ENCODE results near the gene CWC25. TPM values are rescaled to one million over a fixed set of nuclear protein-coding genes. Genes with fewer than 3 reads are reported as not detected.

CWC25 gene
- total and polyA plus RNA-seq, 2 of the 13 experiments (the other 11 are each of a cell fraction or from before 2014, with no cell fraction given): 15.6 to 22.7 TPM

DNA sequence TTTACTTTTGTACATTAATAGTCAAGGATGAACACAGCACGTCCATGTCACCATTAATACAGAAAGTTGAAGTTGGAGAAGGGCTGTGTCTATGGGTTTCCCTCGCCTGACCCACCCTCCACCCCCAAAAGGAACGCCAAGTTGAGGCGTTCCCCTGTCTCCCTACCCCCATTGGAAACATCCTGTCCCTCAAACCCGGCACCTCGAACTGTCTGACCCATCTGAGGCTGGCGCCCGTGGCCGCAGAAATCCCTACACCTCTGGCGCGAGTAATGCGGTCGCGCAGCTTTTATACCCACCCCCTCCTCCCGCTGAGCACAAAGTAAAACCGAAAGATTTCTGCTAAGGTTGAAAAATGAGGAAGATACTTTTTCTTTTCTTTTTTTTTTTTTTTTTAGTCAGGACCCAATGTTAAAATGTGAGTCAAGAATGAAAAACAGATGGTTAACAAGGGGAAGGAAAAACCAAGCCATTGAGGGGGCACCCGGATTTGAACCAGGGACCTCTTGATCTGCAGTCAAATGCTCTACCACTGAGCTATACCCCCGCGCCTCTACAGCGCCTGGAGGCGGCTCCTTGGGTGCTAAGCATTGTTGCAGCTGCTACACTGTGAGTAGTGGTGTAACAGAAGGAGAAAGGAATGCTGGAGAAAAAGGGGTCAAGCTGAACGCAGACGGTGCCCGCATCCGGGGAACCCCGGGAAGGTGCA is 43.9 kb upstream of the CWC25 start (continued):
- TF ChIP-seq POLR2G (IDR thresholded peaks at IDR 0.05; ENCODE audit: low read depth, low read length) (no peak), FOXA1 (IDR thresholded peaks at IDR 0.05) (no peak), FOXA1 (CRISPR knock-in tag; IDR thresholded peaks at IDR 0.05) (0 out of 2 replicates have a peak, but pooled peaks have one; percentile 35), ZNF616 (CRISPR knock-in tag; IDR thresholded peaks at IDR 0.05; ENCODE audit: low read depth) (no peak), ATF6 (CRISPR knock-in tag; conservative IDR thresholded peaks at IDR 0.05) (0 out of 2 replicates have a peak, but pooled peaks have one; percentile 82), ZSCAN22 (CRISPR knock-in tag; IDR thresholded peaks at IDR 0.05) (0 out of 2 replicates have a peak, but pooled peaks have one; percentile 67), ZNF607 (CRISPR knock-in tag; IDR thresholded peaks at IDR 0.05; ENCODE audit: borderline replicate concordance) (no peak), GABPA (IDR thresholded peaks at IDR 0.05; ENCODE audit: low read depth, low read length) (no peak), GABPA (CRISPR knock-in tag; IDR thresholded peaks at IDR 0.05; ENCODE audit: low read depth) (peak; percentile 60; the same call in 1 of the 2 replicates), NFIC (IDR thresholded peaks at IDR 0.05; ENCODE audit: low read length) (peak; percentile 81), KDM6A (CRISPR knock-in tag; IDR thresholded peaks at IDR 0.05; ENCODE audit: low read depth) (peak; percentile 8; the same call in 1 of the 2 replicates), RARA (CRISPR knock-in tag; IDR thresholded peaks at IDR 0.05) (peak; percentile 29; the same call in 1 of the 2 replicates), ZNF567 (CRISPR knock-in tag; IDR thresholded peaks at IDR 0.05; ENCODE audit: borderline replicate concordance) (0 out of 2 replicates have a peak, but pooled peaks have one; percentile 50), ZNF317 (CRISPR knock-in tag; IDR thresholded peaks at IDR 0.05) (no peak), RXRB (CRISPR knock-in tag; IDR thresholded peaks at IDR 0.05; ENCODE audit: borderline replicate concordance) (peak; percentile 70; the same call in 1 of the 2 replicates), TGIF2 (CRISPR knock-in tag; IDR thresholded peaks at IDR 0.05) (peak; percentile 53; the same call in 1 of the 2 replicates), HIVEP1 (CRISPR knock-in tag; IDR thresholded peaks at IDR 0.05) (peak; percentile 67), BRCA1 (CRISPR knock-in tag; IDR thresholded peaks at IDR 0.05) (0 out of 2 replicates have a peak, but pooled peaks have one; percentile 57), ZC3H13 (CRISPR knock-in tag; IDR thresholded peaks at IDR 0.05) (0 out of 2 replicates have a peak, but pooled peaks have one; percentile 47), GMEB1 (CRISPR knock-in tag; IDR thresholded peaks at IDR 0.05; ENCODE audit: borderline replicate concordance) (no peak; the same call in 1 of the 2 replicates), IRF2 (CRISPR knock-in tag; IDR thresholded peaks at IDR 0.05) (peak; percentile 76; the same call in 1 of the 2 replicates), SSRP1 (CRISPR knock-in tag; IDR thresholded peaks at IDR 0.05) (no peak)
- TF ChIP-seq, protein P1, sequence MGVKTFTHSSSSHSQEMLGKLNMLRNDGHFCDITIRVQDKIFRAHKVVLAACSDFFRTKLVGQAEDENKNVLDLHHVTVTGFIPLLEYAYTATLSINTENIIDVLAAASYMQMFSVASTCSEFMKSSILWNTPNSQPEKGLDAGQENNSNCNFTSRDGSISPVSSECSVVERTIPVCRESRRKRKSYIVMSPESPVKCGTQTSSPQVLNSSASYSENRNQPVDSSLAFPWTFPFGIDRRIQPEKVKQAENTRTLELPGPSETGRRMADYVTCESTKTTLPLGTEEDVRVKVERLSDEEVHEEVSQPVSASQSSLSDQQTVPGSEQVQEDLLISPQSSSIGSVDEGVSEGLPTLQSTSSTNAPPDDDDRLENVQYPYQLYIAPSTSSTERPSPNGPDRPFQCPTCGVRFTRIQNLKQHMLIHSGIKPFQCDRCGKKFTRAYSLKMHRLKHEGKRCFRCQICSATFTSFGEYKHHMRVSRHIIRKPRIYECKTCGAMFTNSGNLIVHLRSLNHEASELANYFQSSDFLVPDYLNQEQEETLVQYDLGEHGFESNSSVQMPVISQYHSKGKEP (CRISPR knock-in tag; IDR thresholded peaks at IDR 0.05): 0 out of 2 replicates have a peak, but pooled peaks have one; percentile 15
- TF ChIP-seq, protein P2, sequence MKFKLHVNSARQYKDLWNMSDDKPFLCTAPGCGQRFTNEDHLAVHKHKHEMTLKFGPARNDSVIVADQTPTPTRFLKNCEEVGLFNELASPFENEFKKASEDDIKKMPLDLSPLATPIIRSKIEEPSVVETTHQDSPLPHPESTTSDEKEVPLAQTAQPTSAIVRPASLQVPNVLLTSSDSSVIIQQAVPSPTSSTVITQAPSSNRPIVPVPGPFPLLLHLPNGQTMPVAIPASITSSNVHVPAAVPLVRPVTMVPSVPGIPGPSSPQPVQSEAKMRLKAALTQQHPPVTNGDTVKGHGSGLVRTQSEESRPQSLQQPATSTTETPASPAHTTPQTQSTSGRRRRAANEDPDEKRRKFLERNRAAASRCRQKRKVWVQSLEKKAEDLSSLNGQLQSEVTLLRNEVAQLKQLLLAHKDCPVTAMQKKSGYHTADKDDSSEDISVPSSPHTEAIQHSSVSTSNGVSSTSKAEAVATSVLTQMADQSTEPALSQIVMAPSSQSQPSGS (CRISPR knock-in tag; IDR thresholded peaks at IDR 0.05): peak; percentile 45

Measured in HepG2 (cell line).